ENCODE measurements around the gene TSPAN8. TPM values are rescaled to one million over a fixed set of nuclear protein-coding genes. Genes with fewer than 3 reads are reported as not detected.

Gene TSPAN8
- total RNA-seq, 1 donor from 2014 or later = 0.42 TPM

DNA sequence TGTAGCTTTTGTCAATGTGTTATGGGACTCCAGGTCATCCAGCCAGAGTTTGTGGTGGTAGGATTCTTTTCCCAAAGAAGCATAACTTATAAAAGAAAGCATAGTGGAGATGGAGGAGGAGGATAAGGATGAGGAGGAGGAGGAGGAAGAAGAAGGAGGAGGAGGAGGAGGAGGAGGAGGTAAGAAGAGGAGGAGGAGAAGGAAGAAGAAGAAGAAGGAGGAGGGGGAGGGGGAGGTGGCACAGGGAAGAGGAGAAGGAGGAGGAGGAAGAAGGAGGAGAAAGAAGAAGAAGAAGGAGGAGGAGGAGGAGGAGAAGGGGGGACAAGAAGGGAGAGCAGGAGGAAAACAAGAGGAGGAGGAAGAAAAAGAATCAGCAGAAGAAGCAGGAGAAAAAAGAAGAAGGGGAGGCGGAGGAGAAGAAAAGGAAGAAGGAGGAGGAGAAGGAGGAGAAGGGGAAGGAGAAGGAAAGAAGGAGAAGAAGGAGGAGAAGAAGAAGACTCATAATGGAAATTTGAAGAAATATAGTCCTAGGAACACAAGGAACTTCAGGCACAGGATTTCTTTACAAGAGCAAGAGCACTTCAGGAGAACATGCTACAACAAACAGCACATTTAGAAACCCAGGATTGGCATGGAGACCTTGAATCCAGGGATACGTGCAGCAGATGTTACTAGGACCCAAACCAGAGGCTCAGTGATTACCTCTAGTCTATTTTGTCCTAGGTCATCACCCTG is 22.6 kb downstream of the TSPAN8 start:
- TF ChIP-seq, protein P1, sequence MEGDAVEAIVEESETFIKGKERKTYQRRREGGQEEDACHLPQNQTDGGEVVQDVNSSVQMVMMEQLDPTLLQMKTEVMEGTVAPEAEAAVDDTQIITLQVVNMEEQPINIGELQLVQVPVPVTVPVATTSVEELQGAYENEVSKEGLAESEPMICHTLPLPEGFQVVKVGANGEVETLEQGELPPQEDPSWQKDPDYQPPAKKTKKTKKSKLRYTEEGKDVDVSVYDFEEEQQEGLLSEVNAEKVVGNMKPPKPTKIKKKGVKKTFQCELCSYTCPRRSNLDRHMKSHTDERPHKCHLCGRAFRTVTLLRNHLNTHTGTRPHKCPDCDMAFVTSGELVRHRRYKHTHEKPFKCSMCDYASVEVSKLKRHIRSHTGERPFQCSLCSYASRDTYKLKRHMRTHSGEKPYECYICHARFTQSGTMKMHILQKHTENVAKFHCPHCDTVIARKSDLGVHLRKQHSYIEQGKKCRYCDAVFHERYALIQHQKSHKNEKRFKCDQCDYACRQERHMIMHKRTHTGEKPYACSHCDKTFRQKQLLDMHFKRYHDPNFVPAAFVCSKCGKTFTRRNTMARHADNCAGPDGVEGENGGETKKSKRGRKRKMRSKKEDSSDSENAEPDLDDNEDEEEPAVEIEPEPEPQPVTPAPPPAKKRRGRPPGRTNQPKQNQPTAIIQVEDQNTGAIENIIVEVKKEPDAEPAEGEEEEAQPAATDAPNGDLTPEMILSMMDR (IDR thresholded peaks at IDR 0.05; ENCODE audit: insufficient read depth, low read length, poor library complexity, severe bottlenecking) = no peak
- Histone ChIP-seq H3K4me3 (ENCODE audit: low read depth, low read length) (no peak overlapping the region), H3K27me3 (ENCODE audit: control insufficient read depth, insufficient read depth, low read length) (no peaks in the 10 kb centered on the region), H3K36me3 (ENCODE audit: control insufficient read depth, insufficient read depth, low read length) (no peaks in the 10 kb centered on the region)
- DNase-seq (ENCODE audit: low read depth) = no peak

DNA sequence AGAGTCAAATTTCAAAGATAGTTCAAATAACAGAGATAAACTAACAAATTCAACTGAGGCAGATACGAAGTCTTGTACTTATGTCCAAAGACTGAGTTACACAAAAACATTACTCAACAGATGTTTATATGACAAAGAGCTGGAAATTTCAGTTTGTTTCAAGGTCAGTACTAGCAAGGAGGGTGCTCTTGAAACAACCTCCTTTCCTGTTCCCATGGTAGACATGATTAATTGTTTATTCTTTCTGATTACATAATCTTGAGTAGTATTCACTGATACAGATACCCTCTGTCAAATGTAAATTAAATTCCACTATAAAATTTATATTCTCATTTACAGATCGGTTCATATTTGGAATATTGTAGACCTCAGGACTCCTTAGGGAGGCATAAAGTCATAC is 23.4 kb downstream of the TSPAN8 start:
- no peak overlapping the region for H3K4me3 ChIP-seq (ENCODE audit: low read depth, low read length)
- H3K36me3 ChIP-seq (ENCODE audit: control insufficient read depth, insufficient read depth, low read length) = no peaks in the 10 kb centered on the region
- no peak for DNase-seq (ENCODE audit: low read depth)
- TF ChIP-seq, protein P1 (IDR thresholded peaks at IDR 0.05; ENCODE audit: insufficient read depth, low read length, poor library complexity, severe bottlenecking) = no peak
- no peaks in the 10 kb centered on the region for H3K27me3 ChIP-seq (ENCODE audit: control insufficient read depth, insufficient read depth, low read length)

DNA sequence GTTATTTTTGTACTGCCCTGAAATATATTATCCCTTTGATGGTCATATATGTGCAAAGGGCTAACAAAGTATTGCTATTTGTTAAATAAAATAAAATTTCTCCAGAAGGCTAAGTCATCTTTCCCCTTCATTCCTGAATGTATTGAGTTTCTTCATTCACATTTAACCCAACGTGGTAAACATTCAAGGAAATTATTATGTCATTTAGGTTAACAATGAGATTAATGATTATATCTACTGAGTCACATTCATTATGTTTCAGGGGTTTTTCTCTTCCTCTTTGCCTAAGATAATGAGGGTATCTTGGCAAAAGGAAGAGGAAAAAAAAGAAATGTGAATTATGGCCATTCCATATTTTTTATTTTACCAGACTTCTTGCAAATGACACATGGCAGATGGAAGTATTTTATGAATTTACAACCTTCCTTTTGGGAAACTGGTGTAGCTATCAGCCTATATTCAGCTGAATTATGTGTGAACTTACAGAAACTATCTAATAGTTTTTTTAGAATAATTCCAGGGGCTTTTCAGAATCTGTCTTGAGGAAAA is 27.2 kb downstream of the TSPAN8 start:
- DNase-seq (ENCODE audit: low read depth) = no peak
- H3K36me3 ChIP-seq (ENCODE audit: control insufficient read depth, insufficient read depth, low read length) = no peaks in the 10 kb centered on the region
- H3K4me3 ChIP-seq (ENCODE audit: low read depth, low read length) = no peak overlapping the region
- TF ChIP-seq, protein P1 (IDR thresholded peaks at IDR 0.05; ENCODE audit: insufficient read depth, low read length, poor library complexity, severe bottlenecking) = no peak
- H3K27me3 ChIP-seq (ENCODE audit: control insufficient read depth, insufficient read depth, low read length) = no peaks in the 10 kb centered on the region

DNA sequence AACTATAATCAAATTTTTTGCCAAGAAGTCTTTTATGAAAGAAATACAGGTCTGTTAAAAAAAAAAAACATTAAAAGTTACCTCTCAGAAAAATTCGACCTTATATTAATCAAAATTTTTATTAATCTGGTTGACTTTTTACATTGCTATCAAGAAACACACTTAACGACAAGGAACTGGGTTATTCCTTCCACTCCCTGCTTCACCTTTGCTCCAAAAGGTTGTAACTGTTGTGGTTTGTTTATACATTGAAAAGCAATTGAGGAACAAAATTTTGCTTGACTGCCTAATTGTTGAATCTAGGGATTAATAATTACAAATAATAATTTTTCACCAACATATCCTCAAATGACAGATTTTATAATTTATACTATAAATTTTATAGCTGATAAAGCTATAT is 28.4 kb downstream of the TSPAN8 start:
- TF ChIP-seq, protein P1 (IDR thresholded peaks at IDR 0.05; ENCODE audit: insufficient read depth, low read length, poor library complexity, severe bottlenecking) = no peak
- no peak overlapping the region for H3K4me3 ChIP-seq (ENCODE audit: low read depth, low read length)
- no peaks in the 10 kb centered on the region for H3K36me3 ChIP-seq (ENCODE audit: control insufficient read depth, insufficient read depth, low read length)
- DNase-seq (ENCODE audit: low read depth) = no peak
- H3K27me3 ChIP-seq (ENCODE audit: control insufficient read depth, insufficient read depth, low read length) = no peaks in the 10 kb centered on the region

DNA sequence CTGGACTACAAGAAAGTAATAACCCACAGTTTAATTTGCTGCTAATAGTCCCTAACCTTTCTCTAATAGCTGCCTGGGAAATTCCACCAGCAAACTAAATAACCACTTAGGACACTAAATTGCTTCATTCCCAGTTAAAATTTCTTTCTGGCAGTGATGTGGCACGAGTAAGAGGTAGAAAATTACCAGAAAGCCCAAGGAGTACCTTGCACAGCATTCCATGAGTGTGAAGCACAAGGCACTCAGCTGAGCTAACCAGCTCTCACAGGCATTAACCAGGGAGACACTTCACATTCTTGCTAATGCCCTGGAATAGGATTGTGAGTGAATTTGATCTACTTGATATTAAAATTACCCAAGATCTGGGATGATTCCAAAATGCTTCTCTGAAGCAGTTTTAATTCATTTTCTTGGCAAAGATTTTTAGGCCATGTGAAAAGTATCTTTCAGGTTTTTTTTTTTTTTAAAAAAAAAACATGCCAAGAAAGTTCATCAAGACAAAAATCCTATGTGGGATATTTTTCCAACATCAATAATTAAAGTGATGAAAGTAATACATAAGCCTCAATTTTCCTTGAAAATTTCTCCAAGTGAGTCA is 29.5 kb downstream of the TSPAN8 start:
- Histone ChIP-seq H3K36me3 (ENCODE audit: control insufficient read depth, insufficient read depth, low read length) (no peaks in the 10 kb centered on the region), H3K27me3 (ENCODE audit: control insufficient read depth, insufficient read depth, low read length) (no peaks in the 10 kb centered on the region), H3K4me3 (ENCODE audit: low read depth, low read length) (no peak overlapping the region)
- peak; percentile 61 for DNase-seq (ENCODE audit: low read depth)
- TF ChIP-seq, protein P1 (IDR thresholded peaks at IDR 0.05; ENCODE audit: insufficient read depth, low read length, poor library complexity, severe bottlenecking) = no peak

Data from kidney epithelial cell (primary cell).